Liver (tissue), 9 donors: Measurements from ENCODE around the gene RAD51AP1. TPM values are rescaled to one million over a fixed set of nuclear protein-coding genes. Genes with fewer than 3 reads are reported as not detected.

Source experiments
- DNase-seq: peaks from one replicate; pipeline ENCODE4 v3.0.0-alpha.2; 2017; ENCODE audit warnings: low spot score
- H3K27ac ChIP-seq, 2 donors: one replicate each; pipeline ENCODE4 v1.7.0; 2013; ENCODE audit warnings: inconsistent platforms in 2 of 2, low read length in 2 of 2, control low read depth in 1 of 2, low read depth in 1 of 2, mild to moderate bottlenecking in 1 of 2
- H3K27me3 ChIP-seq, 4 donors: one replicate each; pipeline versions ENCODE4 v1.6.1 to v1.7.0; 2013; ENCODE audit warnings: low read length in 3 of 4, inconsistent platforms in 1 of 4, mild to moderate bottlenecking in 1 of 4, moderate library complexity in 1 of 4; ENCODE audit not compliant: control insufficient read depth in 4 of 4, insufficient read depth in 4 of 4
- H3K36me3 ChIP-seq, 4 donors: one replicate each; pipeline versions ENCODE4 v1.6.1 to v1.7.0; 2013; ENCODE audit warnings: low read length in 3 of 4, mild to moderate bottlenecking in 3 of 4, low read depth in 1 of 4, moderate library complexity in 1 of 4; ENCODE audit not compliant: control insufficient read depth in 4 of 4, insufficient read depth in 3 of 4
- H3K4me1 ChIP-seq, 4 donors: one replicate each; pipeline versions ENCODE4 v1.6.1 to v1.7.0; 2013; ENCODE audit warnings: low read length in 3 of 4, mild to moderate bottlenecking in 3 of 4, moderate library complexity in 1 of 4; ENCODE audit not compliant: control insufficient read depth in 4 of 4, insufficient read depth in 4 of 4
- H3K4me3 ChIP-seq, 3 donors: one replicate each; pipeline versions ENCODE4 v1.6.1 to v1.7.0; 2013; ENCODE audit warnings: low read length in 3 of 3, control low read depth in 1 of 3, low read depth in 1 of 3, mild to moderate bottlenecking in 1 of 3
- H3K9ac ChIP-seq, 2 donors: one replicate each; pipeline ENCODE4 v1.7.0; 2013; ENCODE audit warnings: low read length in 2 of 2, mild to moderate bottlenecking in 2 of 2, moderate library complexity in 2 of 2, control low read depth in 1 of 2, low read depth in 1 of 2
- H3K9me3 ChIP-seq, 4 donors: one replicate each; pipeline versions ENCODE4 v1.6.1 to v1.7.0; 2013; ENCODE audit warnings: low read length in 3 of 4; ENCODE audit not compliant: control insufficient read depth in 4 of 4
- EGR1 ChIP-seq, 2 donors: IDR thresholded peaks; 2 replicates each; pipeline ENCODE4 v1.6.1; 2016 to 2018; ENCODE audit warnings: antibody characterized with exemption in 2 of 2, low read depth in 2 of 2
- FOXA1 ChIP-seq: IDR thresholded peaks from 2 replicates; pipeline ENCODE4 v1.6.1; 2016; ENCODE audit warnings: antibody characterized with exemption
- FOXA2 ChIP-seq: IDR thresholded peaks from 2 replicates; pipeline ENCODE4 v1.6.1; 2016; ENCODE audit warnings: antibody characterized with exemption
- GABPA ChIP-seq, 2 donors: IDR thresholded peaks in 1 of 2; conservative IDR thresholded peaks in 1 of 2; 2 replicates each; pipeline ENCODE4 v1.6.1; 2016; ENCODE audit warnings: antibody characterized with exemption in 2 of 2, mild to moderate bottlenecking in 1 of 2, moderate library complexity in 1 of 2
- HNF4A ChIP-seq, 2 donors: conservative IDR thresholded peaks; 2 replicates each; pipeline ENCODE4 v1.6.1; 2016; ENCODE audit warnings: antibody characterized with exemption in 2 of 2, mild to moderate bottlenecking in 2 of 2
- HNF4G ChIP-seq: IDR thresholded peaks from 2 replicates; pipeline ENCODE4 v1.6.1; 2016; ENCODE audit warnings: antibody characterized with exemption
- JUND ChIP-seq, 2 donors: IDR thresholded peaks; 2 replicates each; pipeline ENCODE4 v1.6.1; 2016; ENCODE audit warnings: antibody characterized with exemption in 2 of 2
- MAX ChIP-seq: IDR thresholded peaks from 2 replicates; pipeline ENCODE4 v1.6.1; 2016; ENCODE audit warnings: antibody characterized with exemption
- NR2F2 ChIP-seq: IDR thresholded peaks from 2 replicates; pipeline ENCODE4 v1.6.1; 2016; ENCODE audit warnings: antibody characterized with exemption
- RAD21 ChIP-seq, 2 donors: IDR thresholded peaks; 2 replicates each; pipeline ENCODE4 v1.6.1; 2016; ENCODE audit warnings: antibody characterized with exemption in 2 of 2, mild to moderate bottlenecking in 2 of 2
- REST ChIP-seq: IDR thresholded peaks from 2 replicates; pipeline ENCODE4 v1.6.1; 2016; ENCODE audit warnings: antibody characterized with exemption, mild to moderate bottlenecking
- RXRA ChIP-seq, 2 donors: IDR thresholded peaks; 2 replicates each; pipeline ENCODE4 v1.6.1; 2017 to 2018; ENCODE audit warnings: antibody characterized with exemption in 2 of 2, mild to moderate bottlenecking in 1 of 2
- SP1 ChIP-seq: IDR thresholded peaks from 2 replicates; pipeline ENCODE4 v1.6.1; 2018; ENCODE audit warnings: antibody characterized with exemption, mild to moderate bottlenecking
- TAF1 ChIP-seq: conservative IDR thresholded peaks from 2 replicates; pipeline ENCODE4 v1.6.1; 2016; ENCODE audit warnings: antibody characterized with exemption, mild to moderate bottlenecking
- YY1 ChIP-seq: IDR thresholded peaks from 2 replicates; pipeline ENCODE4 v1.6.1; 2016; ENCODE audit warnings: antibody characterized with exemption, mild to moderate bottlenecking
- ZBTB33 ChIP-seq: IDR thresholded peaks from 2 replicates; pipeline ENCODE4 v1.6.1; 2016; ENCODE audit warnings: antibody characterized with exemption
- WGBS: extraction: QIAGEN DNeasy Blood & Tissue Kit; methylation state at CpG from one replicate; pipeline ENCODE4 v1.1.7; 2013; 5-methylcytosine and 5-hydroxymethylcytosine counted together
- polyA plus RNA-seq, 2 donors: library from polyadenylated mRNA; stranded (reverse) in 1 of 2; unstranded in 1 of 2; fragments of 200-250 nt in 1 of 2; fragments of >200 nt in 1 of 2; fragmentation: Nextera tagmentation in 1 of 2; extraction: Ambion mirVana in 1 of 2; gene quantifications; one replicate each; pipeline versions ENCODE4 v1.2.1 to v1.2.3, GENCODE V29; 2013 to 2015
- total RNA-seq, 2 donors: library from RNA; depleted of rRNA; stranded (reverse); fragments of >200 nt; gene quantifications; one replicate each; pipeline ENCODE4 v1.2.3, GENCODE V29; 2014
- TF ChIP-seq, protein P1 (sequence below): fragments of 150-350 bp; IDR thresholded peaks from 2 replicates; pipeline ENCODE4 v1.5.1; 2017; ENCODE audit warnings: improper control_type of control experiment, low read depth, low read length; ENCODE audit not compliant: missing input control
- TF ChIP-seq, protein P2 (sequence below): IDR thresholded peaks from 2 replicates; pipeline ENCODE4 v1.6.1; 2016; ENCODE audit warnings: antibody characterized with exemption
- donor health status: healthy.
- donor health status: healthy.
- donor health status: healthy.
- donor health status: healthy.
- donor health status: healthy.

RAD51AP1 gene
- total and polyA plus RNA-seq, 4 donors: 0.50 to 14.9 (median 1.3) TPM

DNA sequence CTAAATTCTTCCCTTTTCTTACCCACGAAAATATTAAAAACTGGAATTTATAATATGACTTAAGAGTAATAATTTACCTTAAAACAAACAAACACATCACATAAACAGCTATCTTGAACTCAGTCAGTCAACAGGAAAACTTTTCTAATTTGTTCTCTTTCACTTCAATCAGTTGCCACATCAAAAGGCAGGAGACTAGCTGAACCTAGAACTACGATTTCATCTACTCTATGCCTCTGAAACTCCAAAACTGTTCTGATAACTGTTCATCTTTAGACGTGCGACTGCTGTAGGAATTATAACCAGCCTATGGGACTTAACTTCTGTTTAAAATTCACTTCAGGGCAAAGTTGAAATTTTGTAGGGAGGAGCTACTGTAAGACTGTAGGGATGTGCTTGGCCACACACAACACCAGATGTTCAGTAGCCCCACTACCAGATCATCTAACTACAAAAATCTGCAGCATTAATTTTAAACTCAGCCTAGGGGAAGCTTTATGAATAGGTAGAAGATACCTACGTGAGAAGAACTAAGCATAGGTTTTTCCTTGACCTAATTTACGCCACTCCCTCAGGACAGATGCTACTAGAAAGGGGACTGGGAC is 7.6 kb upstream of the RAD51AP1 start:
- Histone ChIP-seq H3K9ac (no peak overlapping the region), H3K36me3 (peaks cover 2 to 33% (median 20%) of the 10 kb centered on the region in 4 donors), H3K27ac (no peak overlapping the region), H3K27me3 (no peaks in the 10 kb centered on the region), H3K9me3 (no peaks in the 10 kb centered on the region), H3K4me1 (no peaks in the 10 kb centered on the region), H3K4me3 (no peak overlapping the region)
- TF ChIP-seq RAD21 (IDR thresholded peaks at IDR 0.05) (no peak), EGR1 (IDR thresholded peaks at IDR 0.05; ENCODE audit: low read depth in 2 of 2) (no peak), YY1 (no peak), NR2F2 (no peak), FOXA2 (no peak), SP1 (no peak), RXRA (IDR thresholded peaks at IDR 0.05) (no peak), HNF4G (no peak), TAF1 (no peak), MAX (no peak), JUND (IDR thresholded peaks at IDR 0.05) (no peak)
- 90% methylated on average over 6 of the region's 6 CpGs for WGBS
- no peak for DNase-seq

DNA sequence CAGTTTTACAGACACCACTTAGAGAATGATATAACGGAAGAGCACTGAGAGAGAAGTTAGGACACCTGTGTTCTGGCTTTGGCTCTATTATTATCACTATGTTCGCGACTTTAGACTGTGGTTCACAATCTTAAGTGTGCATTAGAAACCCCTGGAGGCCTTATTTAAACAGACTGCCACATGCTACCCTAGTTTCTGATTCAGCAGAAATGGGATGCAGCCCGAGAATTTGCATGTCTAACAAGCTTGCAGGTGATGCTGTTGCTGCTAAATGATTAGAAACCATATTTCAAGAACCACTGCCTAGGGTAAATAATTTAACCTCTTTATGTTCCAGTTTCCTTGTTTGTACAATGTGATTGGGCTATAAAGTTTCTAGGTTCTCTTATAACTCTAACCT is 3.6 kb upstream of the RAD51AP1 start:
- Histone ChIP-seq H3K4me1 (peaks cover 2 to 22% (median 17%) of the 10 kb centered on the region in 4 donors), H3K9ac (no peak overlapping the region), H3K9me3 (no peaks in the 10 kb centered on the region), H3K27ac (no peak overlapping the region), H3K4me3 (no peak overlapping the region), H3K27me3 (no peaks in the 10 kb centered on the region), H3K36me3 (peaks cover 2 to 24% (median 15%) of the 10 kb centered on the region in 4 donors)
- no peak for DNase-seq
- TF ChIP-seq RXRA (IDR thresholded peaks at IDR 0.05): no peak
- no peak for TF ChIP-seq REST
- TF ChIP-seq FOXA1: no peak
- TF ChIP-seq, protein P1, sequence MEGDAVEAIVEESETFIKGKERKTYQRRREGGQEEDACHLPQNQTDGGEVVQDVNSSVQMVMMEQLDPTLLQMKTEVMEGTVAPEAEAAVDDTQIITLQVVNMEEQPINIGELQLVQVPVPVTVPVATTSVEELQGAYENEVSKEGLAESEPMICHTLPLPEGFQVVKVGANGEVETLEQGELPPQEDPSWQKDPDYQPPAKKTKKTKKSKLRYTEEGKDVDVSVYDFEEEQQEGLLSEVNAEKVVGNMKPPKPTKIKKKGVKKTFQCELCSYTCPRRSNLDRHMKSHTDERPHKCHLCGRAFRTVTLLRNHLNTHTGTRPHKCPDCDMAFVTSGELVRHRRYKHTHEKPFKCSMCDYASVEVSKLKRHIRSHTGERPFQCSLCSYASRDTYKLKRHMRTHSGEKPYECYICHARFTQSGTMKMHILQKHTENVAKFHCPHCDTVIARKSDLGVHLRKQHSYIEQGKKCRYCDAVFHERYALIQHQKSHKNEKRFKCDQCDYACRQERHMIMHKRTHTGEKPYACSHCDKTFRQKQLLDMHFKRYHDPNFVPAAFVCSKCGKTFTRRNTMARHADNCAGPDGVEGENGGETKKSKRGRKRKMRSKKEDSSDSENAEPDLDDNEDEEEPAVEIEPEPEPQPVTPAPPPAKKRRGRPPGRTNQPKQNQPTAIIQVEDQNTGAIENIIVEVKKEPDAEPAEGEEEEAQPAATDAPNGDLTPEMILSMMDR: no peak
- TF ChIP-seq EGR1 (IDR thresholded peaks at IDR 0.05; ENCODE audit: low read depth in 2 of 2): no peak
- TF ChIP-seq YY1: no peak
- TF ChIP-seq, protein P2, sequence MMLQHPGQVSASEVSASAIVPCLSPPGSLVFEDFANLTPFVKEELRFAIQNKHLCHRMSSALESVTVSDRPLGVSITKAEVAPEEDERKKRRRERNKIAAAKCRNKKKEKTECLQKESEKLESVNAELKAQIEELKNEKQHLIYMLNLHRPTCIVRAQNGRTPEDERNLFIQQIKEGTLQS: no peak
- no peak for TF ChIP-seq HNF4G
- TF ChIP-seq FOXA2: no peak
- no peak for TF ChIP-seq ZBTB33
- TF ChIP-seq HNF4A (conservative IDR thresholded peaks at IDR 0.05): no peak
- TF ChIP-seq MAX: no peak
- no peak for TF ChIP-seq TAF1
- no peak for TF ChIP-seq GABPA (IDR thresholded peaks at IDR 0.05 in 1 of 2, conservative IDR thresholded peaks at IDR 0.05 in 1 of 2)
- no peak for TF ChIP-seq RAD21 (IDR thresholded peaks at IDR 0.05)
- TF ChIP-seq SP1: no peak
- TF ChIP-seq JUND (IDR thresholded peaks at IDR 0.05): no peak
- no peak for TF ChIP-seq NR2F2
- WGBS: 94% methylated on average over 4 of the region's 4 CpGs
